ENCODE results near the gene CYP27A1.
"Not testable (repeated sequence)": the region's sequence is repeated elsewhere in the genome, so short reads cannot be mapped to it uniquely, and the experiment has no call there.

CYP27A1 gene

DNA sequence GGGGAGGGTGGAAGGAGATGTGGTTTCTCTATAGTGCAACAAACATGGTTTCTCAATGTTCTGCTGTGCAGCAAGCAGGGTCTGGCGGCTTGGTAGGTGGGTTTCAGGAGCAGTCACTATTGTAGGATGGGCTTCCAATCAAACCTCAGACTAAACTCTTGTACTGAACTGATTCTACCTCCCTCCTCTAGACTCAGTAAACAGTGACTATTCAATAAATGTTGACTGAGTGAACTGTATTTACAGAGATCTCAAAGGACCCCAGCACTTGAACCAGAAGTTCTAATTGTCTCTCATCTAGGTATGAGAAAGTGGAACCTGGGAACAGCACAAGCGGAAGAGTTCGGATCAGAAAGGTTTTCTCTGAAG, 26.8 kb upstream of the CYP27A1 start:
- H3K9me3 ChIP-seq (ENCODE audit: severe bottlenecking) = no peaks in the 10 kb centered on the region
- H3K36me3 ChIP-seq (ENCODE audit: low read depth) = peaks cover 42% of the 10 kb centered on the region
- no peak overlapping the region for H3K4me3 ChIP-seq (ENCODE audit: severe bottlenecking)
- no peak for TF ChIP-seq CTCF (IDR thresholded peaks at IDR 0.05; ENCODE audit: poor library complexity, severe bottlenecking)
- H3K27ac ChIP-seq (ENCODE audit: poor library complexity, severe bottlenecking) = no peak overlapping the region
- H3K27me3 ChIP-seq (ENCODE audit: insufficient read depth, poor library complexity, severe bottlenecking) = no peaks in the 10 kb centered on the region
- H3K4me1 ChIP-seq (ENCODE audit: insufficient read depth, poor library complexity, severe bottlenecking) = no peaks in the 10 kb centered on the region
- ATAC-seq (ENCODE audit: low read depth) (no peak), DNase-seq (ENCODE audit: low spot score) (no peak)

- no peak overlapping the region for H3K4me3 ChIP-seq (ENCODE audit: severe bottlenecking)
- H3K36me3 ChIP-seq (ENCODE audit: low read depth) = peaks cover 36% of the 10 kb centered on the region
- ATAC-seq (ENCODE audit: low read depth) (no peak), DNase-seq (ENCODE audit: low spot score) (no peak)
- no peak overlapping the region for H3K27ac ChIP-seq (ENCODE audit: poor library complexity, severe bottlenecking)
- H3K4me1 ChIP-seq (ENCODE audit: insufficient read depth, poor library complexity, severe bottlenecking) = no peaks in the 10 kb centered on the region
- no peak for TF ChIP-seq CTCF (IDR thresholded peaks at IDR 0.05; ENCODE audit: poor library complexity, severe bottlenecking)
- no peaks in the 10 kb centered on the region for H3K27me3 ChIP-seq (ENCODE audit: insufficient read depth, poor library complexity, severe bottlenecking)
- H3K9me3 ChIP-seq (ENCODE audit: severe bottlenecking) = no peaks in the 10 kb centered on the region
Observed at GRCh38 chr2:218755567-218756404, 26.2 kb upstream of the CYP27A1 start.

GRCh38 chr2:218756599-218757377, 25.2 kb upstream of the CYP27A1 start:
- TF ChIP-seq CTCF (IDR thresholded peaks at IDR 0.05; ENCODE audit: poor library complexity, severe bottlenecking) = no peak
- Histone ChIP-seq H3K36me3 (ENCODE audit: low read depth) (peaks cover 30% of the 10 kb centered on the region), H3K27me3 (ENCODE audit: insufficient read depth, poor library complexity, severe bottlenecking) (no peaks in the 10 kb centered on the region), H3K9me3 (ENCODE audit: severe bottlenecking) (no peaks in the 10 kb centered on the region), H3K27ac (ENCODE audit: poor library complexity, severe bottlenecking) (no peak overlapping the region), H3K4me1 (ENCODE audit: insufficient read depth, poor library complexity, severe bottlenecking) (no peaks in the 10 kb centered on the region), H3K4me3 (ENCODE audit: severe bottlenecking) (no peak overlapping the region)
- ATAC-seq (ENCODE audit: low read depth) = no peak
- no peak for DNase-seq (ENCODE audit: low spot score)

DNA sequence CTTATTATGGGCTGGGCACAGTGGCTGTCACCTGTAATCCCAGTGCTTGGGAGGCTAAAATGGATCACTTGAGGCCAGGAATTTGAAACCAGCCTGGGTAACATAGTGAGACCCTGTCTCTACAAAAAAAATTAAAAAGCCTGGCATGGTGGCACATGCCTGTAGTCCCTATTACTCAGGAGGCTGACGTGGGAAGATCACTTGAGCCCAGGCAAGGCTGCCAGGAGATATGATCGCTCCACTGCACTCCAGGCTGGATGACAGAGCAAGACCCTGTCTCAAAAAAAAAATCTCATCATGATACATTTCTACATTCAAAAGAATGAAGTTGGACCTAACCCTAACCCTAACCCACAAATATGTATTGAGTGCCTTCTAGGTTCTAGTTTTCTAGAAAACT, 20.2 kb upstream of the CYP27A1 start:
- no peak for TF ChIP-seq CTCF (IDR thresholded peaks at IDR 0.05; ENCODE audit: poor library complexity, severe bottlenecking)
- Histone ChIP-seq H3K36me3 (ENCODE audit: low read depth) (no peaks in the 10 kb centered on the region), H3K27me3 (ENCODE audit: insufficient read depth, poor library complexity, severe bottlenecking) (no peaks in the 10 kb centered on the region), H3K9me3 (ENCODE audit: severe bottlenecking) (no peaks in the 10 kb centered on the region), H3K4me1 (ENCODE audit: insufficient read depth, poor library complexity, severe bottlenecking) (no peaks in the 10 kb centered on the region), H3K4me3 (ENCODE audit: severe bottlenecking) (no peak overlapping the region), H3K27ac (ENCODE audit: poor library complexity, severe bottlenecking) (no peak overlapping the region)
- ATAC-seq (ENCODE audit: low read depth) (no peak), DNase-seq (ENCODE audit: low spot score) (no peak)

- not testable (repeated sequence) for ATAC-seq (ENCODE audit: low read depth)
Observed at GRCh38 chr2:218772759-218773158, 9.2 kb upstream of the CYP27A1 start.

More at GRCh38 chr2:218772759-218773158, 9.2 kb upstream of the CYP27A1 start:
- H3K27me3 ChIP-seq (ENCODE audit: insufficient read depth, poor library complexity, severe bottlenecking); H3K9me3 ChIP-seq (ENCODE audit: severe bottlenecking); H3K4me1 ChIP-seq (ENCODE audit: insufficient read depth, poor library complexity, severe bottlenecking); DNase-seq (ENCODE audit: low spot score); H3K4me3 ChIP-seq (ENCODE audit: severe bottlenecking); H3K36me3 ChIP-seq (ENCODE audit: low read depth); H3K27ac ChIP-seq (ENCODE audit: poor library complexity, severe bottlenecking): not testable (repeated sequence)
